ENCODE measurements around the gene TENT4B. TPM values are rescaled to one million over a fixed set of nuclear protein-coding genes. Genes with fewer than 3 reads are reported as not detected.

Gene TENT4B
- total RNA-seq, 1 experiment from 2014 or later, result 16.9 TPM

- DNase-seq (ENCODE audit: low read depth, low spot score) (no peak), ATAC-seq (no peak; the same call in 1 of the 2 replicates)
- H3K27ac ChIP-seq (ENCODE audit: low read depth, low read length), result no peak overlapping the region
- no peaks in the 10 kb centered on the region for H3K9me3 ChIP-seq (ENCODE audit: control insufficient read depth in 1 of 2, insufficient read depth in 1 of 2, low read depth in 1 of 2, low read length in 2 of 2)
- CTCF ChIA-PET, result no interaction called here
- no peak overlapping the region for H3K4me2 ChIP-seq (ENCODE audit: low read length)
- no peak for TF ChIP-seq RAD21 (IDR thresholded peaks at IDR 0.05; ENCODE audit: low read depth)
- TF ChIP-seq ATF3 (IDR thresholded peaks at IDR 0.05), result no peak
- no peak for TF ChIP-seq TCF7L2 (IDR thresholded peaks at IDR 0.05; ENCODE audit: borderline replicate concordance, extremely low read depth, insufficient read depth, insufficient read length)
- TF ChIP-seq, protein P1, sequence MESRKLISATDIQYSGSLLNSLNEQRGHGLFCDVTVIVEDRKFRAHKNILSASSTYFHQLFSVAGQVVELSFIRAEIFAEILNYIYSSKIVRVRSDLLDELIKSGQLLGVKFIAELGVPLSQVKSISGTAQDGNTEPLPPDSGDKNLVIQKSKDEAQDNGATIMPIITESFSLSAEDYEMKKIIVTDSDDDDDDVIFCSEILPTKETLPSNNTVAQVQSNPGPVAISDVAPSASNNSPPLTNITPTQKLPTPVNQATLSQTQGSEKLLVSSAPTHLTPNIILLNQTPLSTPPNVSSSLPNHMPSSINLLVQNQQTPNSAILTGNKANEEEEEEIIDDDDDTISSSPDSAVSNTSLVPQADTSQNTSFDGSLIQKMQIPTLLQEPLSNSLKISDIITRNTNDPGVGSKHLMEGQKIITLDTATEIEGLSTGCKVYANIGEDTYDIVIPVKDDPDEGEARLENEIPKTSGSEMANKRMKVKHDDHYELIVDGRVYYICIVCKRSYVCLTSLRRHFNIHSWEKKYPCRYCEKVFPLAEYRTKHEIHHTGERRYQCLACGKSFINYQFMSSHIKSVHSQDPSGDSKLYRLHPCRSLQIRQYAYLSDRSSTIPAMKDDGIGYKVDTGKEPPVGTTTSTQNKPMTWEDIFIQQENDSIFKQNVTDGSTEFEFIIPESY (IDR thresholded peaks at IDR 0.05; ENCODE audit: extremely low read depth, insufficient replicate concordance, low read length), result no peak
- TF ChIP-seq FOSL1 (IDR thresholded peaks at IDR 0.05; ENCODE audit: low read depth), result no peak
- TF ChIP-seq MAX (IDR thresholded peaks at IDR 0.05), result no peak
- no peak for TF ChIP-seq EZH2 (IDR thresholded peaks at IDR 0.05)
- TF ChIP-seq SP1 (IDR thresholded peaks at IDR 0.05; ENCODE audit: low read depth), result no peak
- TF ChIP-seq SRF (IDR thresholded peaks at IDR 0.05; ENCODE audit: low read depth), result no peak
- no peak for TF ChIP-seq ZNF274 (IDR thresholded peaks at IDR 0.05; ENCODE audit: low read depth, low read length)
- TF ChIP-seq CBX3 (IDR thresholded peaks at IDR 0.05; ENCODE audit: low read depth), result no peak
- TF ChIP-seq REST (IDR thresholded peaks at IDR 0.05; ENCODE audit: low read depth), result no peak
- TF ChIP-seq SIN3A (IDR thresholded peaks at IDR 0.05; ENCODE audit: low read depth), result no peak
- TF ChIP-seq EZH2phosphoT487 (IDR thresholded peaks at IDR 0.05; ENCODE audit: borderline replicate concordance), result no peak
- TF ChIP-seq ZFX (IDR thresholded peaks at IDR 0.05), result no peak
- no peak for TF ChIP-seq JUND (IDR thresholded peaks at IDR 0.05)
- peaks cover 7% of the 10 kb centered on the region; the same call in 1 of the 2 replicates for H3K79me2 ChIP-seq (ENCODE audit: insufficient read depth, low read length)
- no peaks in the 10 kb centered on the region for H3K36me3 ChIP-seq (ENCODE audit: control insufficient read depth in 1 of 2, insufficient read depth in 2 of 2, low read length in 2 of 2)
- no peak overlapping the region for H3K9ac ChIP-seq (ENCODE audit: low read length)
- BruUV-seq (replicated peaks), result no TSS peak
- no peaks in the 10 kb centered on the region for H3K9me2 ChIP-seq (ENCODE audit: insufficient read depth)
- no peak overlapping the region for H2AFZ ChIP-seq (ENCODE audit: low read depth, low read length, poor library complexity, severe bottlenecking)
- RAD21 ChIA-PET (ENCODE audit: low non-redundant PET in 1 of 2, low total read pairs in 2 of 2, uncharacterized antibody in 2 of 2, unreplicated experiment in 2 of 2), result no interaction called here
- no peaks in the 10 kb centered on the region for H3K4me1 ChIP-seq (ENCODE audit: control insufficient read depth in 1 of 2, insufficient read depth in 2 of 2, low read length in 2 of 2)
- H3K4me3 ChIP-seq (replicated peaks in 1 of 2; ENCODE audit: low read depth in 1 of 2, low read length in 2 of 2), result no peak overlapping the region
- intact Hi-C loops (cut with micrococcal nuclease), result no loop called here
- H4K20me1 ChIP-seq (ENCODE audit: insufficient read depth), result no peaks in the 10 kb centered on the region
- POLR2A ChIA-PET, result no interaction called here
- H3K27me3 ChIP-seq (ENCODE audit: insufficient read depth, low read length), result no peaks in the 10 kb centered on the region
Observed at GRCh38 chr16:50275098-50275415, 122.0 kb downstream of the TENT4B start.

All from HCT116 (cell line).